ENCODE measurements around the gene FGF21. TPM values are rescaled to one million over a fixed set of nuclear protein-coding genes. Genes with fewer than 3 reads are reported as not detected.
"Not testable (repeated sequence)": the region's sequence is repeated elsewhere in the genome, so short reads cannot be mapped to it uniquely, and the experiment has no call there.

FGF21 gene
- polyA plus RNA-seq, 1 of the 3 experiments (the other 2 are of a cell fraction): not detected

- TF ChIP-seq EZH2phosphoT487 (IDR thresholded peaks at IDR 0.05; ENCODE audit: borderline replicate concordance, low read depth) (no peak), RFX5 (IDR thresholded peaks at IDR 0.05; ENCODE audit: low read length) (no peak), CHD2 (IDR thresholded peaks at IDR 0.05; ENCODE audit: low read length, partially characterized antibody) (no peak), POLR2AphosphoS5 (IDR thresholded peaks at IDR 0.05; ENCODE audit: low read depth, low read length) (no peak), FOXJ3 (CRISPR knock-in tag; IDR thresholded peaks at IDR 0.05) (no peak)
Measured at GRCh38 chr19:48757741-48758144, 2.4 kb downstream of the FGF21 start (continued).

- Histone ChIP-seq H3K4me1 (ENCODE audit: control insufficient read depth in 1 of 2, insufficient read depth in 2 of 2, low read depth in 1 of 2, low read length in 1 of 2) (no peaks in the 10 kb centered on the region), H3K9me3 (no peaks in the 10 kb centered on the region), H3F3A (replicated peaks; ENCODE audit: insufficient read depth) (no peaks in the 10 kb centered on the region), H3K79me2 (ENCODE audit: insufficient read depth) (no peaks in the 10 kb centered on the region), H3K9ac (no peak overlapping the region), H3K36me3 (replicated peaks in 1 of 2; ENCODE audit: control insufficient read depth in 1 of 2, insufficient read depth in 2 of 2, low read length in 1 of 2) (no peaks in the 10 kb centered on the region), H3K4me2 (no peak overlapping the region), H3K4me3 (ENCODE audit: low read depth in 2 of 2, low read length in 1 of 2) (no peak overlapping the region), H2AFZ (ENCODE audit: low read depth) (no peak overlapping the region), H3K9me2 (no peaks in the 10 kb centered on the region), H3K27me3 (ENCODE audit: insufficient read depth) (peaks cover 34% of the 10 kb centered on the region), H4K20me1 (ENCODE audit: insufficient read depth) (no peaks in the 10 kb centered on the region), H3K27ac (ENCODE audit: low read depth in 2 of 2, low read length in 1 of 2) (no peak overlapping the region)
- POLR2A ChIA-PET: interaction anchor here (0.6 kb wide), 1 partner anchor 42 kb away, joined by 3 read pairs; no protein-coding TSS in a partner anchor
- WGBS (ENCODE audit: low lambda C conversion rate): 61% methylated on average over 15 of the region's 16 CpGs
- TF ChIP-seq MEF2A (IDR thresholded peaks at IDR 0.05; ENCODE audit: borderline replicate concordance, low read depth): no peak
- TF ChIP-seq CHD2 (IDR thresholded peaks at IDR 0.05; ENCODE audit: low read length, partially characterized antibody): no peak
- TF ChIP-seq TAF1 (IDR thresholded peaks at IDR 0.05; ENCODE audit: borderline replicate concordance, low read depth, low read length): no peak
- no peak for TF ChIP-seq MXI1 (IDR thresholded peaks at IDR 0.05; ENCODE audit: low read depth, low read length)
- DNase-seq: no peak
- CTCF ChIA-PET: interaction anchor here (0.6 to 1.2 kb wide), 3 partner anchors 35 to 81 kb away, joined by 3 read pairs; no protein-coding TSS in a partner anchor
Measured at GRCh38 chr19:48760504-48761205, 5.3 kb downstream of the FGF21 start.

- POLR2A ChIA-PET; H3K4me2 ChIP-seq; H3F3A ChIP-seq (replicated peaks; ENCODE audit: insufficient read depth); H3K36me3 ChIP-seq (replicated peaks in 1 of 2; ENCODE audit: control insufficient read depth in 1 of 2, insufficient read depth in 2 of 2, low read length in 1 of 2); H3K9me2 ChIP-seq; H3K79me2 ChIP-seq (ENCODE audit: insufficient read depth); DNase-seq; H3K4me1 ChIP-seq (ENCODE audit: control insufficient read depth in 1 of 2, insufficient read depth in 2 of 2, low read depth in 1 of 2, low read length in 1 of 2); H3K9me3 ChIP-seq; H3K27ac ChIP-seq (ENCODE audit: low read depth in 2 of 2, low read length in 1 of 2); H2AFZ ChIP-seq (ENCODE audit: low read depth); H3K9ac ChIP-seq; H3K4me3 ChIP-seq (ENCODE audit: low read depth in 2 of 2, low read length in 1 of 2); H4K20me1 ChIP-seq (ENCODE audit: insufficient read depth): not testable (repeated sequence)
- 14% methylated on average over 5 of the region's 5 CpGs for WGBS (ENCODE audit: low lambda C conversion rate)
- H3K27me3 ChIP-seq (ENCODE audit: insufficient read depth): peaks cover 47% of the 10 kb centered on the region
- CTCF ChIA-PET: interaction anchor here (1.4 to 1.9 kb wide), 2 partner anchors 27 to 70 kb away, joined by 3 to 5 read pairs; partner anchors contain the start of gene HSD17B14
Measured at GRCh38 chr19:48765816-48766215, 10.5 kb downstream of the FGF21 start.

GRCh38 chr19:48768171-48768753 is 12.9 kb downstream of the FGF21 start:
- CTCF ChIA-PET: interaction anchor here (1.7 kb wide), 1 partner anchor 19 kb away, joined by 7 read pairs; no protein-coding TSS in a partner anchor
- H3K9me2 ChIP-seq; H3K4me3 ChIP-seq (ENCODE audit: low read depth in 2 of 2, low read length in 1 of 2); H3K36me3 ChIP-seq (replicated peaks in 1 of 2; ENCODE audit: control insufficient read depth in 1 of 2, insufficient read depth in 2 of 2, low read length in 1 of 2); H3K9me3 ChIP-seq; H3K27ac ChIP-seq (ENCODE audit: low read depth in 2 of 2, low read length in 1 of 2); DNase-seq; POLR2A ChIA-PET; H3K9ac ChIP-seq; H2AFZ ChIP-seq (ENCODE audit: low read depth); H3K4me2 ChIP-seq; H3F3A ChIP-seq (replicated peaks; ENCODE audit: insufficient read depth); H3K79me2 ChIP-seq (ENCODE audit: insufficient read depth); H3K4me1 ChIP-seq (ENCODE audit: control insufficient read depth in 1 of 2, insufficient read depth in 2 of 2, low read depth in 1 of 2, low read length in 1 of 2); H4K20me1 ChIP-seq (ENCODE audit: insufficient read depth): not testable (repeated sequence)
- WGBS (ENCODE audit: low lambda C conversion rate): 10% methylated on average over 6 of the region's 6 CpGs
- peaks cover 38% of the 10 kb centered on the region for H3K27me3 ChIP-seq (ENCODE audit: insufficient read depth)

Data from SK-N-SH (cell line).